KBM-7 (cell line): ENCODE results near the gene GON7.
"Not testable (repeated sequence)": the region's sequence is repeated elsewhere in the genome, so short reads cannot be mapped to it uniquely, and the experiment has no call there.

ENCODE experiments used
- DNase-seq: peaks from one replicate; pipeline ENCODE4 v3.0.0-alpha.2; 2015
- in situ Hi-C: fragments of 300-500 bp; cut with MboI; formaldehyde crosslinking; loops from 2 replicates; pipeline ENCODE4 v1.14.3; 2020; ENCODE audit warnings: low sequenced_read_pairs, low pct_unique_long_range_greater_than_20kb, mixed read lengths

Gene GON7

DNA sequence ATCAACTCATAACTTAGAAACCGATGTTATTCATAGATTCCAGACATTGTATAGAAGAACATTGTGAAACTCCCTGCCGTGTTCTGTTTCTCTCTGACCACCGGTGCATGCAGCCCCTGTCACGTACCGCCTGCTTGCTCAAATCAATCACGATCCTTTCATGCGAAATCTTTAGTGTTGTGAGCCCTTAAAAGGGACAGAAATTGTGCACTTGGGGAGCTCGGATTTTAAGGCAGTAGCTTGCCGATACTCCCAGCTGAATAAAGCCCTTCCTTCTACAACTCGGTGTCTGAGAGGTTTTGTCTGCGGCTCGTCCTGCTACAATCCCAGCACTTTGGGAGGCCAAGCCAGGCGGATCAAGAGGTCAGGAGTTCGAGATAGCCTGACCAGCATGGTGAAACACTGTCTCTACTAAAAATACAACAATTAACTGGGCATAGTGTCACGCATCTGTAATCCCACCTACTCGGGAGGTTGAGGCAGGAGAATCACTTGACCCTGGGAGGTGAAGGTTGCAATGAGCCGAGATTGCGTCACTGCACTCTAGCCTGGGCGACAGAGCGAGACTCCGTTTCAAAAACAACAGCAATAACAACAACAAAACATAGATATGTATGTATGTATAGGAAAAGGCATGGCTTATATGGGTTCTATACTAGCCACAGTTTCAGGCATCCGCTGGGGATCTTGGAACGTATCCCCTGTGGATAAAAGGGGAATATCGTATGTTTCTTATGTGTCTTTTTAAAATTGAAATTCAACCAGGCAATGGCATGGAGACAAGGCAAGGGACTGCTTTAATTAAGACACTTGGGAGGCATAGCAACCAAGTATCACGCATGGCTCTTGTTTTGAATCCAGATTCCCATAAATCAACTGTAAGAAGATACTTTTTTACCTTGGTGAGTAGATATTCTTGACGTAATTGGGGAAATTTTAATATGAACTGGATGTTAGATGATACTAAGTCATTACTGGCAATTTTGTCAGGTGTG lies 41.3 kb downstream of the GON7 start:
- DNase-seq, in situ Hi-C loops: not testable (repeated sequence)

DNA sequence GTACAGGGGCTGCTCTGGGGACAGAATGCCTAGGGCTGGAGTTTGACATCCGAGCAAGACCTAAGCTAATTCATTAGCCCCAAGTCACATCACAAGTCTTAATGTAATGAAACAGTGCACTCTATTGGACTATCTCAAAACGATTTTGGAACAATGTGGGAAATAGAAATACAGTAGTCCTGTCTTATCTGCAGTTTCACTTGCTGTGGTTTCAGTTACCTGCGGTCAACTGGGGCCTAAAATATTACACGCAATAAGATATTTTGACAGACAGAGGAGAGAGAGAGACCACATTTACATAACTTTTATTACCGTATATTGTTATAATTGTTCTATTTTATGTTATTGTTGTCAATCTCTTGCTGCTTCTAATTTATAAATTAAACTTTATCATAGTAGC lies 43.3 kb downstream of the GON7 start:
- DNase-seq: no peak

DNA sequence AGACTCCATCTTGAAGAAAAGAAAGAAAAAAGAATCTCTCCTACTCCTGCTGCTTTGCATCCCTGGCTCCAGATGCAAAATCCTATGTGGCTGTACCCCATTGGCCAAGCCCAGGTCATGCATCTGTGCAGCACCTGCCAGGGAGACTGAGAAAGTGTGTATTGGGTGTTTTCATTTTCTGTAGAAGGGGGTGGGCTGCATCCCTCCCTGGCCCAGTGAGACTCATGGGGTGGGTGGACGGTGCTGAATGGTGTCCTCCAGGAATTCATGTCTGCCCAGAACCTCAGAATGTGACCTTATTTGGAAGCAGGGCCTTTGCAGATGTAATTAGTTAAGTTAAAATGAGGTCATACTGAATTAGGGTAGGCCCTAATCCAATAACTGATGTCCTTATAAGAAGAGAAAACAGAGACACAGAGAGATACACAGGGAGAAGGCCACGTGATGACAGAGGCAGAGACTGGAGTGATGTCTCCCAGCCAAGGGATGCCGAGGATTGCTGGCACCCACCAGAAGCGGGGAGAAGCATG lies 45.4 kb downstream of the GON7 start:
- no peak for DNase-seq
- in situ Hi-C loops: no loop called here

More for the DNA sequence above, 43.3 kb downstream of the GON7 start:
- in situ Hi-C loops: no loop called here

DNA sequence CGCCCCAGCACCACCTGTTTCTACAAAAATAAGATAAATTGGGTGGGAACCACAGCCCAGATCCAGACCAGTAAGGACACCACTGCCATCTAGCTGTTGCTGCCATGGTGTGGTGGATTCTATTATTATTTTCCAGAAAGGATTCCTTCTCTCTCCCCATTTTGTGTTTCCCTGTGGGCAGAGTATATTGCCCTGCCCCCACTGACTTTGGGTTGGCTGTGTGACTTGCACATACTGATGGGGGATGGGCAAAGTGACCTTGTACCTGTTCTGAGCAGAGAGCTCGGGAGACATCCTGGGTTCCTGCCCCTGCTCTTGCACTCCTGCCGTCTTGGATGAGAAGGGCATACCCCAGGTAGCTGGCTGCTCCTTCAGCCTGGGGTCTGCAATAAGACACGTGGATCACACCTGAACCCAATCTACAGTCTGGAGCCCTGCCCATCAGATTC lies 46.5 kb downstream of the GON7 start:
- in situ Hi-C loops: no loop called here
- peak; percentile 37 for DNase-seq

DNA sequence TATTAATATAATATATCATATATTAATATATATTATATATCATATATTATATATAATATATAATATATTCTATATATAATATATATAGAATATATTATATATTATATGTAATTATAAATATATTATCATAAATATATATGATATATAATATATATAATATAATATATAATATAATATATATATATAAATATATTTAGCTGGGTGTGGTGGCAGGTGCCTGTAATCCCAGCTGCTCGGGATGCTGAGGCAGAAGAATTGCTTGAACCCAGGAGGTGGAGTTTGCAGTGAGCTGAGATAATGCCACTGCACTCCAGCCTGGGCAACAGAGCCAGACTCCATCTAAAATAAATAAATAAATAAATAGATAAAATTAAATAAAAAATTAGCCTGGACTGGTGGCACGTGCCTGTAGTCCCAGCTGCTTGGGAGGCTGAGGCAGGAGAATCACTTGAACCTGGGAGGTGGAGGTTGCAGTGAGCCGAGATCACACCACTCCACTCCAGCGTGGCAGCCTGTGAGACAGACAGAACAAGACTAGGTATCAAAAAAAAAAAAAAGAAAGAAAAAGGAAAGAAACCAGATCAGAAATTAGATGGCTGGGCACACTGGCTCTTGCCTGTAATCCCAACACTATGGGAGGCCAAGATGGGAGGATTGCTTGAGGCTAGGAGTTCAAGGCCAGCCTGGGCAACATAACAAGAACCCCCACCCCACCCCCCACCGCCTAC lies 47.1 kb downstream of the GON7 start:
- in situ Hi-C loops: not testable (repeated sequence)
- DNase-seq: peak; percentile 41

DNA sequence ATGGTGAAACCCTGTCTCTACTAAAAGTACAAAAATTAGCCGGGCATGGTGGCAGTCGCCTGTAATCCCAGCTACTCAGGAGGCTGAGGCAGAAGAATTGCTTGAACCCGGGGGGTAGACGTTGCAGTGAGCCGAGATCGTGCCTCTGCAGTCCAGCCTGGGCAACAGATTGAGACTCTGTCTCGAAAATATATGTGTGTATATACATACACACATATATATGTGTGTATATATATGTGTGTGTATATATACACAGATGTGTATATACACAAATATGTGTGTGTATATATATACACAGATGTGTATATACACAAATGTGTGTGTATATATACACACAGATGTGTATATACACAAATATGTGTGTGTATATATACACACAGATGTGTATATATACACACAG lies 48.5 kb downstream of the GON7 start:
- peak; percentile 34 for DNase-seq
- in situ Hi-C loops: not testable (repeated sequence)

DNA sequence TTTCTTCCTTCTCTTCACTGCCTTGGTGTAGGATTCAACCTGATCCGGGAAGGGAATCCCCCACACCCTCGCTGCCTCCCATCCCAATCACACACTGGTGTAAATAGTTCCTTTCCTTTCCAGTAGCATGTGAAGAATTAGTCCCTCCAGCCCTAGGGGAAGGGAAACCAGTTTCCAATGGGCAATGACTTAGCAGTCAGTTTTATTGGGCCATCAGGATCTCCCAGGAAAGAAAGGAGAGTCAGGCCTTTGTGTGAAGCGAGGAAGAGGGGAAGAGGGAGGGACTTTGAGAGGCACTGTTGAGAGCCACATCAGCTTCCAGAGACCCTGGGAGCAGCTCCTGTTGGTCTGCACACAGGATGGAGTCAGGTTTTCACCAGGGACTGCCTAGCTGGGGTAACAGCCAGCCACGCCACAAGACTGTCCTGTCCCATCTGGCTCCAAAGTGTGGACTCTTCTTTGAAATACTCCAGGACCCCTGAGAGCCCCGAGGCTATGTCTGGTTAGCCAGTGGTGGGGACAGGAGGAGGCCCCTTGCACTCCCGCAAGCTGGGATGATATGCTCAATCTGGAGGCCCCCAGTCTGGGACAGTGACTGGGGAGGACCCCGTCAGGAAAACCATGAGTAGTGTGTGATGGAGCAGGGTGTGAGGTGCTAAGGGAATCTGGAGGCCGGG lies 50.0 kb downstream of the GON7 start:
- no peak for DNase-seq

DNA sequence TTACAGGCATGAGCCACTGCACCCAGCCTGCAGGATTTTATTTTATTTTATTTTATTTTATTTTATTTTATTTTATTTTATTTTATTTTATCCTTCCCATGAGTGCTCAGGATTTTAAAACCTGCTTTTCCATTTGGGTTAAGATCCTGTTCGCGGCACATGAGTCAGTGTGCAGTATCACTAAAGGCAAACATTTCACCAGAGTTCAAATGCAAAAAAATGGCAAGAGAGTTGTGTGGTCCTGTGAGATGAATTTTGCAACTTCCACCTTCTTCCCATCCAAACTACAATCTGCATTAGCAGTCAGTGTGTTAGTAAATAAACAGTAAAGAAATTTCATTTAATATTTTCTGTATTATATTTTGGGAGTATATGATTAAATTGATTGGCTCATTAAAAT lies 51.2 kb downstream of the GON7 start:
- no peak for DNase-seq
- in situ Hi-C loops: no loop called here

More for the DNA sequence above, 50.0 kb downstream of the GON7 start:
- in situ Hi-C loops: no loop called here

DNA sequence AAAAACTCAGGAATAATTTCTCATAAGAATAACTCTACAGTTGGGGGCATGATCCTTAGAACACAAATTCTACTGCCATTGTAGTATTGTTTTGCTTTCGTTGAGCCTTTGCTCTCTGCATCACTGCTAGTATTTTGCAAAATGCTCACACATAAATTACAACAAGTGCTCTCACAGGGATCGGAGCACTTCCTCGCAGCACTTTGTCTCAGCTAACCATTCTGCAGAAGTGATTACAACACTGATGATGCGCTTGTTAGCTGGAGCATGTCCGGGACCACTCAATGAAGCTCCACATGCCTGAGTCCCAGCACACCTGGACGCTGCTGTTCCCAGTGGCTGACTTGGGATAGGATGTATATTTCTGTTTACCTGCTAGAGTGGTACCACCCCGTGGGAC lies 53.7 kb downstream of the GON7 start:
- in situ Hi-C loops: no loop called here
- DNase-seq: no peak
